Measurements from ENCODE around the gene MEIS2.

Gene MEIS2

GRCh38 chr15:37112171-37112570, 11.8 kb upstream of the MEIS2 start:
- no peak for DNase-seq

GRCh38 chr15:37111427-37111717, 11.0 kb upstream of the MEIS2 start:
- no peak for DNase-seq

GRCh38 chr15:37109872-37110572, 9.7 kb upstream of the MEIS2 start:
- no peak for DNase-seq

GRCh38 chr15:37109168-37109871, 9.0 kb upstream of the MEIS2 start:
- no peak for DNase-seq

GRCh38 chr15:37108381-37109167, 8.2 kb upstream of the MEIS2 start:
- no peak for DNase-seq

GRCh38 chr15:37107744-37108380, 7.5 kb upstream of the MEIS2 start:
- no peak for DNase-seq

- no peak for DNase-seq
These were observed 6.9 kb upstream of the MEIS2 start for GRCh38 chr15:37107071-37107743.

- DNase-seq, result no peak
These were observed 6.2 kb upstream of the MEIS2 start for GRCh38 chr15:37106490-37107001.

- DNase-seq, result no peak
These were observed 5.5 kb upstream of the MEIS2 start for GRCh38 chr15:37105889-37106288.

- no peak for DNase-seq
These were observed 4.7 kb upstream of the MEIS2 start for GRCh38 chr15:37105029-37105428.

GRCh38 chr15:37104424-37104981, 4.2 kb upstream of the MEIS2 start:
- no peak for DNase-seq

GRCh38 chr15:37103475-37104423, 3.4 kb upstream of the MEIS2 start:
- DNase-seq, result no peak

GRCh38 chr15:37103163-37103435, 2.8 kb upstream of the MEIS2 start:
- DNase-seq, result no peak

- no peak for DNase-seq
These were observed 2.2 kb upstream of the MEIS2 start for GRCh38 chr15:37102305-37103162.

- no peak for DNase-seq
These were observed 1.6 kb upstream of the MEIS2 start for GRCh38 chr15:37101980-37102304.

- no peak for DNase-seq
These were observed 542 bp upstream of the MEIS2 start for GRCh38 chr15:37100966-37101215.

GRCh38 chr15:37099319-37100108, 835 bp downstream of the MEIS2 start:
- no peak for DNase-seq

GRCh38 chr15:37098468-37099318, 1.7 kb downstream of the MEIS2 start:
- no peak for DNase-seq
